HepG2 (cell line): ENCODE measurements around the gene IARS2. TPM values are rescaled to one million over a fixed set of nuclear protein-coding genes. Genes with fewer than 3 reads are reported as not detected.

ENCODE experiments used
- ATAC-seq: fragments of 200-7000 bp; cut with Tn5 transposase; 3 replicates; pipeline ENCODE4 v1.9.1; 2020; ENCODE audit warnings: mild to moderate bottlenecking, moderate library complexity
- BruUV-seq: library from RNA; stranded (reverse); fragments of 400-500 nt; replicated peaks from 2 replicates; lab custom pipeline; 2021; lab: Mats Ljungman, UMichigan
- CTCF ChIA-PET: fragments of 300-600 bp; formaldehyde crosslinking; extraction: SDS; loops from one replicate; lab custom pipeline; 2021; ENCODE audit warnings: low total read pairs, inconsistent platforms, low intra/inter-chr PET ratio; lab: Yijun Ruan, JAX
- POLR2A ChIA-PET: fragments of 350-600 bp; sonication (Branson Sonifier 250); formaldehyde crosslinking; loops from one replicate; lab custom pipeline; 2020; ENCODE audit warnings: antibody characterized with exemption, inconsistent platforms; lab: Yijun Ruan, JAX
- DNase-seq: peaks from one replicate; pipeline ENCODE4 v3.0.0-alpha.2; 2015; ENCODE audit warnings: low spot score
- FAIRE-seq: peaks from 3 replicates; lab custom pipeline; 2011; peaks lifted over from hg19 to GRCh38; lab: Jason Lieb, UNC
- H2AFZ ChIP-seq: one replicate; pipeline ENCODE4 v1.6.1; 2011; ENCODE audit warnings: low read length, inconsistent platforms
- H3K27ac ChIP-seq: fragments of 300-600 bp; 3 replicates; pipeline ENCODE4 v1.8.0; 2011; ENCODE audit warnings: mixed run types, mild to moderate bottlenecking, mixed read lengths, low read length, inconsistent platforms; ENCODE audit not compliant: insufficient read depth; ENCODE audit errors: extremely low read length
- H3K27me3 ChIP-seq, 2 experiments: fragments of 200-600 bp in 1 of 2; 2 replicates in 1 of 2; 3 replicates in 1 of 2; pipeline versions ENCODE4 v1.6.0 to v1.8.0; 2011; ENCODE audit warnings: low read length in 2 of 2, mild to moderate bottlenecking in 2 of 2, moderate library complexity in 2 of 2, inconsistent platforms in 1 of 2; ENCODE audit not compliant: insufficient read depth in 2 of 2, control insufficient read depth in 1 of 2
- H3K36me3 ChIP-seq, 2 experiments: fragments of 200-600 bp in 1 of 2; replicated peaks in 1 of 2; 2 replicates in 1 of 2; 3 replicates in 1 of 2; pipeline versions ENCODE4 v1.5.1 to v1.8.0; 2011; ENCODE audit warnings: low read length in 2 of 2, inconsistent platforms in 1 of 2; ENCODE audit not compliant: insufficient read depth in 2 of 2, control insufficient read depth in 1 of 2
- H3K4me1 ChIP-seq: 2 replicates; pipeline ENCODE4 v1.5.1; 2012; ENCODE audit warnings: low read length, inconsistent platforms; ENCODE audit not compliant: insufficient read depth
- H3K4me2 ChIP-seq: 2 replicates; pipeline ENCODE4 v1.6.0; 2011; ENCODE audit warnings: low read depth, low read length, inconsistent platforms
- H3K4me3 ChIP-seq, 3 experiments: fragments of 200-600 bp in 1 of 3; sonication (generic), shearing (Covaris generic) in 1 of 3; replicated peaks in 1 of 3; 2 replicates each; pipeline ENCODE4 v1.5.1; 2011 to 2016; ENCODE audit warnings: low read length in 3 of 3, inconsistent platforms in 2 of 3, low read depth in 2 of 3, mild to moderate bottlenecking in 2 of 3, control low read depth in 1 of 3, mixed read lengths in 1 of 3; ENCODE audit not compliant: insufficient read depth in 1 of 3
- H3K79me2 ChIP-seq: one replicate; pipeline ENCODE4 v1.6.1; 2011; ENCODE audit warnings: low read length, inconsistent platforms; ENCODE audit not compliant: insufficient read depth
- H3K9ac ChIP-seq: 2 replicates; pipeline ENCODE4 v1.6.0; 2011; ENCODE audit warnings: mild to moderate bottlenecking, low read depth, low read length, inconsistent platforms; ENCODE audit not compliant: insufficient read depth
- H3K9me3 ChIP-seq: 2 replicates; pipeline ENCODE4 v1.5.1; 2012; ENCODE audit warnings: mild to moderate bottlenecking, low read length
- H4K20me1 ChIP-seq: 2 replicates; pipeline ENCODE4 v1.6.0; 2011; ENCODE audit warnings: inconsistent platforms, mild to moderate bottlenecking, low read length, moderate library complexity; ENCODE audit not compliant: insufficient read depth
- CBX1 ChIP-seq: IDR thresholded peaks from one replicate; pipeline ENCODE4 v1.6.1; 2016; ENCODE audit warnings: antibody characterized with exemption, low read depth
- DMAP1 ChIP-seq: IDR thresholded peaks from 2 replicates; pipeline ENCODE4 v1.6.1; 2016
- ELF3 ChIP-seq: IDR thresholded peaks from 2 replicates; pipeline ENCODE4 v1.6.1; 2016; ENCODE audit warnings: missing genetic modification reagents, missing compliant biosample characterization
- MXI1 ChIP-seq: IDR thresholded peaks from 3 replicates; pipeline ENCODE4 v1.6.1; 2012; ENCODE audit warnings: low read depth, low read length, inconsistent platforms, borderline replicate concordance
- NFIB ChIP-seq: sonication (generic); formaldehyde crosslinking; IDR thresholded peaks from 2 replicates; pipeline ENCODE4 v1.9.0; 2021; ENCODE audit warnings: missing genetic modification reagents, mild to moderate bottlenecking, borderline replicate concordance
- NFKB2 ChIP-seq: sonication (generic); formaldehyde crosslinking; IDR thresholded peaks from 2 replicates; pipeline ENCODE4 v1.4.0; 2020; ENCODE audit warnings: missing genetic modification reagents, borderline replicate concordance
- PHB2 ChIP-seq: fragments of 450-650 bp; IDR thresholded peaks from 2 replicates; pipeline ENCODE4 v1.6.1; 2018; ENCODE audit not compliant: partially characterized antibody
- SRY ChIP-seq: sonication (generic); formaldehyde crosslinking; IDR thresholded peaks from 2 replicates; pipeline ENCODE4 v1.8.0; 2022; ENCODE audit warnings: mild to moderate bottlenecking, missing genetic modification reagents
- YEATS4 ChIP-seq: sonication (generic); formaldehyde crosslinking; IDR thresholded peaks from 2 replicates; pipeline ENCODE4 v1.4.0; 2020; ENCODE audit warnings: missing genetic modification reagents, borderline replicate concordance
- ZMYM4 ChIP-seq: sonication (generic); formaldehyde crosslinking; IDR thresholded peaks from 2 replicates; pipeline ENCODE4 v1.8.1; 2023; ENCODE audit warnings: mild to moderate bottlenecking, missing genetic modification reagents
- ZNF550 ChIP-seq: sonication (generic); formaldehyde crosslinking; IDR thresholded peaks from 2 replicates; pipeline ENCODE4 v1.4.0; 2020; ENCODE audit warnings: mild to moderate bottlenecking, missing genetic modification reagents, borderline replicate concordance
- ZNF660 ChIP-seq: sonication (generic); formaldehyde crosslinking; IDR thresholded peaks from 2 replicates; pipeline ENCODE4 v1.5.1; 2020; ENCODE audit warnings: mild to moderate bottlenecking, low read depth, missing genetic modification reagents, borderline replicate concordance
- ZNF788 ChIP-seq: sonication (generic); formaldehyde crosslinking; IDR thresholded peaks from 2 replicates; pipeline ENCODE4 v1.5.0; 2020; ENCODE audit warnings: mild to moderate bottlenecking, missing genetic modification reagents, borderline replicate concordance
- WGBS: methylation state at CpG from one replicate; pipeline ENCODE4 v1.1.6; 2017; ENCODE audit warnings: low lambda C conversion rate; 5-methylcytosine and 5-hydroxymethylcytosine counted together
- in situ Hi-C: cut with HindIII; loops from 2 replicates; pipeline ENCODE4 v1.10.0; 2017; ENCODE audit warnings: low pct_unique_long_range_greater_than_20kb; ENCODE audit not compliant: extremely low pct_ligation_motif_present
- intact Hi-C: fragments of 100-400 bp; cut with micrococcal nuclease; formaldehyde crosslinking; loops from one replicate; pipeline ENCODE4 v1.10.0; 2022; ENCODE audit not compliant: unreplicated experiment
- polyA plus RNA-seq, 8 experiments: library from polyadenylated mRNA; depleted of rRNA in 3 of 8; stranded (reverse) in 7 of 8; unstranded in 1 of 8; fragments of >200 nt; fragmentation: Illumina TruSeq in 4 of 8; extraction: Trizol in 4 of 8; gene quantifications; 2 replicates each; pipeline versions ENCODE4 v1.2.1 to v1.2.3, GENCODE V29; 2011 to 2016; ENCODE audit warnings: low read depth in 4 of 8, missing spikeins in 1 of 8, mixed read lengths in 1 of 8; ENCODE audit not compliant: insufficient read depth in 1 of 8
- total RNA-seq, 5 experiments: library from RNA; depleted of rRNA; stranded (reverse); fragments of >200 nt; fragmentation: Illumina TruSeq; extraction: Trizol; gene quantifications; 2 replicates each; pipeline ENCODE4 v1.2.3, GENCODE V29; 2016; ENCODE audit warnings: low read depth in 1 of 5
- TF ChIP-seq, protein P1 (sequence below): sonication (generic); formaldehyde crosslinking; IDR thresholded peaks from 2 replicates; pipeline ENCODE4 v1.4.0; 2020; ENCODE audit warnings: missing genetic modification reagents
- TF ChIP-seq, protein P2 (sequence below): sonication (generic); formaldehyde crosslinking; IDR thresholded peaks from 2 replicates; pipeline ENCODE4 v1.4.0; 2020; ENCODE audit warnings: missing genetic modification reagents, mild to moderate bottlenecking, borderline replicate concordance
- TF ChIP-seq, protein P3 (sequence below): sonication (generic); formaldehyde crosslinking; IDR thresholded peaks from 2 replicates; pipeline ENCODE4 v1.4.0; 2020; ENCODE audit warnings: mild to moderate bottlenecking, missing genetic modification reagents
- TF ChIP-seq, protein P4 (sequence below), 2 experiments: fragments of 450-650 bp in 1 of 2; sonication (generic) in 1 of 2; formaldehyde crosslinking; IDR thresholded peaks; 2 replicates each; pipeline versions ENCODE4 v1.5.0 to v1.8.0; 2020 to 2022; ENCODE audit warnings: mild to moderate bottlenecking in 1 of 2, missing genetic modification reagents in 1 of 2
- TF ChIP-seq, protein P5 (sequence below): sonication (generic); formaldehyde crosslinking; IDR thresholded peaks from 2 replicates; pipeline ENCODE4 v1.4.0; 2020; ENCODE audit warnings: missing genetic modification reagents, borderline replicate concordance
- TF ChIP-seq, protein P6 (sequence below): sonication (generic); formaldehyde crosslinking; IDR thresholded peaks from 2 replicates; pipeline ENCODE4 v1.4.0; 2020; ENCODE audit warnings: missing genetic modification reagents, borderline replicate concordance

The IARS2 gene
- total and polyA plus RNA-seq, 2 of the 13 experiments (the other 11 are each of a cell fraction or from before 2014, with no cell fraction given) = 28.6 to 122 TPM

DNA sequence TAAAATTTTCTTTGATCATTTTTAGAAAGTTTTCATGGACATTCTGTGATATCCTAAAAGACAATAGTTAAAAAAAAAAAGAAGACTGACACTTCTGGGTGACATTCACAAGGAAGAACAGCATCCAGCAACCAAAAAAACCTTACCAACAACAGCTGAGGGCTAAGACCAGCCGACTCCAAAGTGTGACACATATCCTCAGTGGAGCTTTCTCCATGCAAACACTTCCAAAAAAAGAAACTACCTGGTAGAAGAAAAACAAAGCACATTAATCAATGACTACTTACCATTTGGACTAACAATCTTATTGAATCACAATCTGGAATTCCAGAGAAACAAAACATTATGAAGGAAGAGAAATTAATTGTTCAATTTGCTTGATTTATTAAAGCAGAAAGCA, 88.2 kb downstream of the IARS2 start:
- no peak for DNase-seq
- no peak for ATAC-seq
- no peaks in the 10 kb centered on the region for H3K9me3 ChIP-seq
- H4K20me1 ChIP-seq = no peaks in the 10 kb centered on the region
- H3K79me2 ChIP-seq = no peaks in the 10 kb centered on the region
- H3K4me1 ChIP-seq = peaks cover 9% of the 10 kb centered on the region
- ChIA-PET POLR2A (no interaction called here), CTCF (no interaction called here)
- no peak for FAIRE-seq
- no peak overlapping the region for H3K9ac ChIP-seq
- no peak overlapping the region for H2AFZ ChIP-seq
- H3K4me2 ChIP-seq = no peak overlapping the region
- H3K4me3 ChIP-seq = no peak overlapping the region
- H3K27ac ChIP-seq = no peak overlapping the region
- 93% methylated on average over 1 of the region's 1 CpG for WGBS
- peaks cover 0 to 22% of the 10 kb centered on the region in 2 experiments; a peak in 3 of 5 replicates for H3K36me3 ChIP-seq
- intact Hi-C loops (no loop called here), in situ Hi-C loops (no loop called here)
- H3K27me3 ChIP-seq = no peaks in the 10 kb centered on the region; a peak in 1 of 5 replicates
- TF ChIP-seq ZNF660 (CRISPR knock-in tag) (no peak), ZNF788 (no peak), DMAP1 (CRISPR knock-in tag) (no peak), CBX1 (no peak), PHB2 (no peak), SRY (CRISPR knock-in tag) (no peak), ELF3 (no peak), ZNF550 (no peak), MXI1 (no peak), YEATS4 (no peak), NFKB2 (no peak), ZMYM4 (CRISPR knock-in tag) (no peak), NFIB (CRISPR knock-in tag) (no peak)
- TF ChIP-seq, protein P1, sequence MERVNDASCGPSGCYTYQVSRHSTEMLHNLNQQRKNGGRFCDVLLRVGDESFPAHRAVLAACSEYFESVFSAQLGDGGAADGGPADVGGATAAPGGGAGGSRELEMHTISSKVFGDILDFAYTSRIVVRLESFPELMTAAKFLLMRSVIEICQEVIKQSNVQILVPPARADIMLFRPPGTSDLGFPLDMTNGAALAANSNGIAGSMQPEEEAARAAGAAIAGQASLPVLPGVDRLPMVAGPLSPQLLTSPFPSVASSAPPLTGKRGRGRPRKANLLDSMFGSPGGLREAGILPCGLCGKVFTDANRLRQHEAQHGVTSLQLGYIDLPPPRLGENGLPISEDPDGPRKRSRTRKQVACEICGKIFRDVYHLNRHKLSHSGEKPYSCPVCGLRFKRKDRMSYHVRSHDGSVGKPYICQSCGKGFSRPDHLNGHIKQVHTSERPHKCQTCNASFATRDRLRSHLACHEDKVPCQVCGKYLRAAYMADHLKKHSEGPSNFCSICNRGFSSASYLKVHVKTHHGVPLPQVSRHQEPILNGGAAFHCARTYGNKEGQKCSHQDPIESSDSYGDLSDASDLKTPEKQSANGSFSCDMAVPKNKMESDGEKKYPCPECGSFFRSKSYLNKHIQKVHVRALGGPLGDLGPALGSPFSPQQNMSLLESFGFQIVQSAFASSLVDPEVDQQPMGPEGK (CRISPR knock-in tag) = no peak
- TF ChIP-seq, protein P2, sequence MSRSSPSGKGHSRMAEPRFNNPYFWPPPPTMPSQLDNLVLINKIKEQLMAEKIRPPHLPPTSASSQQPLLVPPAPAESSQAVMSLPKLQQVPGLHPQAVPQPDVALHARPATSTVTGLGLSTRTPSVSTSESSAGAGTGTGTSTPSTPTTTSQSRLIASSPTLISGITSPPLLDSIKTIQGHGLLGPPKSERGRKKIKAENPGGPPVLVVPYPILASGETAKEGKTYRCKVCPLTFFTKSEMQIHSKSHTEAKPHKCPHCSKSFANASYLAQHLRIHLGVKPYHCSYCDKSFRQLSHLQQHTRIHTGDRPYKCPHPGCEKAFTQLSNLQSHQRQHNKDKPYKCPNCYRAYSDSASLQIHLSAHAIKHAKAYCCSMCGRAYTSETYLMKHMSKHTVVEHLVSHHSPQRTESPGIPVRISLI = no peak
- TF ChIP-seq, protein P3, sequence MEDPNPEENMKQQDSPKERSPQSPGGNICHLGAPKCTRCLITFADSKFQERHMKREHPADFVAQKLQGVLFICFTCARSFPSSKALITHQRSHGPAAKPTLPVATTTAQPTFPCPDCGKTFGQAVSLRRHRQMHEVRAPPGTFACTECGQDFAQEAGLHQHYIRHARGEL (CRISPR knock-in tag) = no peak
- TF ChIP-seq, protein P4, sequence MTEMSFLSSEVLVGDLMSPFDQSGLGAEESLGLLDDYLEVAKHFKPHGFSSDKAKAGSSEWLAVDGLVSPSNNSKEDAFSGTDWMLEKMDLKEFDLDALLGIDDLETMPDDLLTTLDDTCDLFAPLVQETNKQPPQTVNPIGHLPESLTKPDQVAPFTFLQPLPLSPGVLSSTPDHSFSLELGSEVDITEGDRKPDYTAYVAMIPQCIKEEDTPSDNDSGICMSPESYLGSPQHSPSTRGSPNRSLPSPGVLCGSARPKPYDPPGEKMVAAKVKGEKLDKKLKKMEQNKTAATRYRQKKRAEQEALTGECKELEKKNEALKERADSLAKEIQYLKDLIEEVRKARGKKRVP (CRISPR knock-in tag; IDR thresholded peaks at IDR 0.05) = no peak
- TF ChIP-seq, protein P5, sequence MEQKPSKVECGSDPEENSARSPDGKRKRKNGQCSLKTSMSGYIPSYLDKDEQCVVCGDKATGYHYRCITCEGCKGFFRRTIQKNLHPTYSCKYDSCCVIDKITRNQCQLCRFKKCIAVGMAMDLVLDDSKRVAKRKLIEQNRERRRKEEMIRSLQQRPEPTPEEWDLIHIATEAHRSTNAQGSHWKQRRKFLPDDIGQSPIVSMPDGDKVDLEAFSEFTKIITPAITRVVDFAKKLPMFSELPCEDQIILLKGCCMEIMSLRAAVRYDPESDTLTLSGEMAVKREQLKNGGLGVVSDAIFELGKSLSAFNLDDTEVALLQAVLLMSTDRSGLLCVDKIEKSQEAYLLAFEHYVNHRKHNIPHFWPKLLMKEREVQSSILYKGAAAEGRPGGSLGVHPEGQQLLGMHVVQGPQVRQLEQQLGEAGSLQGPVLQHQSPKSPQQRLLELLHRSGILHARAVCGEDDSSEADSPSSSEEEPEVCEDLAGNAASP (CRISPR knock-in tag) = no peak
- TF ChIP-seq, protein P6, sequence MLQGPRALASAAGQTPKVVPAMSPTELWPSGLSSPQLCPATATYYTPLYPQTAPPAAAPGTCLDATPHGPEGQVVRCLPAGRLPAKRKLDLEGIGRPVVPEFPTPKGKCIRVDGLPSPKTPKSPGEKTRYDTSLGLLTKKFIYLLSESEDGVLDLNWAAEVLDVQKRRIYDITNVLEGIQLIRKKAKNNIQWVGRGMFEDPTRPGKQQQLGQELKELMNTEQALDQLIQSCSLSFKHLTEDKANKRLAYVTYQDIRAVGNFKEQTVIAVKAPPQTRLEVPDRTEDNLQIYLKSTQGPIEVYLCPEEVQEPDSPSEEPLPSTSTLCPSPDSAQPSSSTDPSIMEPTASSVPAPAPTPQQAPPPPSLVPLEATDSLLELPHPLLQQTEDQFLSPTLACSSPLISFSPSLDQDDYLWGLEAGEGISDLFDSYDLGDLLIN (CRISPR knock-in tag) = no peak
- BruUV-seq = no TSS peak
